ENCODE data around the gene IL1F10.

Gene IL1F10

GRCh38 chr2:113084249-113085000 is 16.7 kb downstream of the IL1F10 start:
- TF ChIP-seq CTCF (IDR thresholded peaks at IDR 0.05): peak; percentile 12
- Histone ChIP-seq H3K79me2 (no peaks in the 10 kb centered on the region), H2AFZ (no peak overlapping the region), H3K27me3 (ENCODE audit: control insufficient read depth, insufficient read depth, low read length) (no peaks in the 10 kb centered on the region), H3K4me3 (ENCODE audit: low read depth, low read length) (no peak overlapping the region), H3K4me1 (no peaks in the 10 kb centered on the region), H3K27ac (no peak overlapping the region), H3K36me3 (ENCODE audit: control insufficient read depth, insufficient read depth, low read length) (no peaks in the 10 kb centered on the region), H3K9ac (no peak overlapping the region), H3K4me2 (ENCODE audit: low read length) (no peak overlapping the region), H3K9me3 (ENCODE audit: control insufficient read depth, low read length) (no peaks in the 10 kb centered on the region)

GRCh38 chr2:113085542-113085941 is 17.8 kb downstream of the IL1F10 start:
- Histone ChIP-seq H3K9me3 (ENCODE audit: control insufficient read depth, low read length) (no peaks in the 10 kb centered on the region), H3K4me1 (no peaks in the 10 kb centered on the region), H3K4me2 (ENCODE audit: low read length) (no peak overlapping the region), H2AFZ (no peak overlapping the region), H3K4me3 (ENCODE audit: low read depth, low read length) (no peak overlapping the region), H3K79me2 (no peaks in the 10 kb centered on the region), H3K27me3 (ENCODE audit: control insufficient read depth, insufficient read depth, low read length) (no peaks in the 10 kb centered on the region), H3K27ac (no peak overlapping the region), H3K36me3 (ENCODE audit: control insufficient read depth, insufficient read depth, low read length) (no peaks in the 10 kb centered on the region), H3K9ac (no peak overlapping the region)
- no peak for TF ChIP-seq CTCF (IDR thresholded peaks at IDR 0.05)

- Histone ChIP-seq H3K27ac (no peak overlapping the region), H3K9me3 (ENCODE audit: control insufficient read depth, low read length) (no peaks in the 10 kb centered on the region), H3K27me3 (ENCODE audit: control insufficient read depth, insufficient read depth, low read length) (no peaks in the 10 kb centered on the region), H3K4me2 (ENCODE audit: low read length) (no peak overlapping the region), H3K4me1 (no peaks in the 10 kb centered on the region), H3K4me3 (ENCODE audit: low read depth, low read length) (no peak overlapping the region), H3K36me3 (ENCODE audit: control insufficient read depth, insufficient read depth, low read length) (no peaks in the 10 kb centered on the region), H3K79me2 (no peaks in the 10 kb centered on the region), H2AFZ (no peak overlapping the region), H3K9ac (no peak overlapping the region)
- TF ChIP-seq CTCF (IDR thresholded peaks at IDR 0.05): no peak
Measured at GRCh38 chr2:113088213-113088992, 20.6 kb downstream of the IL1F10 start.

GRCh38 chr2:113089916-113090315 is 22.1 kb downstream of the IL1F10 start:
- no peaks in the 10 kb centered on the region for H3K4me1 ChIP-seq

More at GRCh38 chr2:113089916-113090315, 22.1 kb downstream of the IL1F10 start:
- Histone ChIP-seq H3K4me2 (ENCODE audit: low read length) (no peak overlapping the region), H2AFZ (no peak overlapping the region), H3K36me3 (ENCODE audit: control insufficient read depth, insufficient read depth, low read length) (no peaks in the 10 kb centered on the region), H3K9ac (no peak overlapping the region), H3K79me2 (no peaks in the 10 kb centered on the region), H3K27ac (no peak overlapping the region), H3K4me3 (ENCODE audit: low read depth, low read length) (no peak overlapping the region), H3K9me3 (ENCODE audit: control insufficient read depth, low read length) (no peaks in the 10 kb centered on the region), H3K27me3 (ENCODE audit: control insufficient read depth, insufficient read depth, low read length) (no peaks in the 10 kb centered on the region)
- TF ChIP-seq CTCF (IDR thresholded peaks at IDR 0.05): no peak

Data from parathyroid adenoma (tissue), 2 donors.